Measurements from ENCODE around the gene PHLDA2. TPM values are rescaled to one million over a fixed set of nuclear protein-coding genes. Genes with fewer than 3 reads are reported as not detected.

Gene PHLDA2
- total RNA-seq, 1 experiment from 2014 or later, result 309 TPM

DNA sequence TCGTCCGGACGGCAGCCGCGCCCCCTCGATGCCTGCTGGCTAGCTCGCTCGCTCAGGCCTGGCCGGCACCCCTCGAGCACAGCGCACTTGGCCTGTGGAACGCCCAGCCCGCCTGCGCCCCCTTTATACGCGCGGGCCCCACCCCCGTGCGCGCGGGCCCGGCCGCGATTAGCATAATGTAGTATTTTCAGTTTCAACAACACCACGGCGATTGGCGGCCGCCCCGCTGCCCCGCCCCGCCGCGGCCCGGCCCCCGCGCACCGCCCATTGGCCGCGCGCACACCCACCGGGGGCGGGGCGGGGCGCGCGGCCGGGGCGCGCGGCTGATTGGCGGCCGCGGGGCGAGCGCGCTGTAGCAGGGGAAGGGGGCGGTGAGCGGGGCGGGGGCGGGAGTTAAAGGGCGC, 43.5 kb downstream of the PHLDA2 start, which contains the start of gene CDKN1C:
Gene CDKN1C (minus strand): TSS at position 98 of the 404 bp plus-strand sequence. CDS start 319 bp downstream, outside the sequence.
- peak; percentile 69 for ATAC-seq
- no peaks in the 10 kb centered on the region for H3K27me3 ChIP-seq (ENCODE audit: insufficient read depth, low read length)
- H3K9me2 ChIP-seq (ENCODE audit: insufficient read depth), result no peaks in the 10 kb centered on the region
- BruUV-seq (replicated peaks), result no TSS peak
- H3K79me2 ChIP-seq (ENCODE audit: insufficient read depth, low read length), result no peaks in the 10 kb centered on the region
- ChIA-PET POLR2A (interaction anchor here (0.6 to 2.4 kb wide), 8 partner anchors 11 to 354 kb away, joined by 3 to 10 read pairs (median 4); partner anchors contain the start of genes KCNQ1OT1 and PHLDA2), RAD21 (ENCODE audit: low non-redundant PET in 1 of 2, low total read pairs in 2 of 2, uncharacterized antibody in 2 of 2, unreplicated experiment in 2 of 2) (interaction anchor here in 1 of 2 experiments (1.3 kb wide), 1 partner anchor 352 kb away, joined by 6 read pairs; no protein-coding TSS in a partner anchor), CTCF (interaction anchor here (1.5 to 13.7 kb wide), 2 partner anchors 206 to 353 kb away, joined by 4 to 337 read pairs; no protein-coding TSS in a partner anchor)
- peaks cover 11 to 37% of the 10 kb centered on the region in 2 experiments for H3K4me1 ChIP-seq (ENCODE audit: control insufficient read depth in 1 of 2, insufficient read depth in 2 of 2, low read length in 2 of 2)
- H3K27ac ChIP-seq (ENCODE audit: low read depth, low read length), result peak within 1 kb of the TSS; percentile 67; the same call in 1 of the 2 replicates
- H3K4me3 ChIP-seq (replicated peaks in 1 of 2; ENCODE audit: low read depth in 1 of 2, low read length in 2 of 2), result peak within 1 kb of the TSS; percentile 55 to 63
- H3K9me3 ChIP-seq (ENCODE audit: control insufficient read depth in 1 of 2, insufficient read depth in 1 of 2, low read depth in 1 of 2, low read length in 2 of 2), result no peaks in the 10 kb centered on the region
- H3K36me3 ChIP-seq (ENCODE audit: control insufficient read depth in 1 of 2, insufficient read depth in 2 of 2, low read length in 2 of 2), result no peaks in the 10 kb centered on the region
- H2AFZ ChIP-seq (ENCODE audit: low read depth, low read length, poor library complexity, severe bottlenecking), result no peak within 1 kb of the TSS
- H4K20me1 ChIP-seq (ENCODE audit: insufficient read depth), result no peaks in the 10 kb centered on the region
- intact Hi-C loops (cut with micrococcal nuclease), result no loop called here
- H3K9ac ChIP-seq (ENCODE audit: low read length), result peak within 1 kb of the TSS; percentile 52; the same call in 1 of the 2 replicates
- peak within 1 kb of the TSS; percentile 95 for H3K4me2 ChIP-seq (ENCODE audit: low read length)
- TF ChIP-seq, protein P1, sequence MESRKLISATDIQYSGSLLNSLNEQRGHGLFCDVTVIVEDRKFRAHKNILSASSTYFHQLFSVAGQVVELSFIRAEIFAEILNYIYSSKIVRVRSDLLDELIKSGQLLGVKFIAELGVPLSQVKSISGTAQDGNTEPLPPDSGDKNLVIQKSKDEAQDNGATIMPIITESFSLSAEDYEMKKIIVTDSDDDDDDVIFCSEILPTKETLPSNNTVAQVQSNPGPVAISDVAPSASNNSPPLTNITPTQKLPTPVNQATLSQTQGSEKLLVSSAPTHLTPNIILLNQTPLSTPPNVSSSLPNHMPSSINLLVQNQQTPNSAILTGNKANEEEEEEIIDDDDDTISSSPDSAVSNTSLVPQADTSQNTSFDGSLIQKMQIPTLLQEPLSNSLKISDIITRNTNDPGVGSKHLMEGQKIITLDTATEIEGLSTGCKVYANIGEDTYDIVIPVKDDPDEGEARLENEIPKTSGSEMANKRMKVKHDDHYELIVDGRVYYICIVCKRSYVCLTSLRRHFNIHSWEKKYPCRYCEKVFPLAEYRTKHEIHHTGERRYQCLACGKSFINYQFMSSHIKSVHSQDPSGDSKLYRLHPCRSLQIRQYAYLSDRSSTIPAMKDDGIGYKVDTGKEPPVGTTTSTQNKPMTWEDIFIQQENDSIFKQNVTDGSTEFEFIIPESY (IDR thresholded peaks at IDR 0.05; ENCODE audit: extremely low read depth, insufficient replicate concordance, low read length), result peak; percentile 26
- TF ChIP-seq, protein P2, sequence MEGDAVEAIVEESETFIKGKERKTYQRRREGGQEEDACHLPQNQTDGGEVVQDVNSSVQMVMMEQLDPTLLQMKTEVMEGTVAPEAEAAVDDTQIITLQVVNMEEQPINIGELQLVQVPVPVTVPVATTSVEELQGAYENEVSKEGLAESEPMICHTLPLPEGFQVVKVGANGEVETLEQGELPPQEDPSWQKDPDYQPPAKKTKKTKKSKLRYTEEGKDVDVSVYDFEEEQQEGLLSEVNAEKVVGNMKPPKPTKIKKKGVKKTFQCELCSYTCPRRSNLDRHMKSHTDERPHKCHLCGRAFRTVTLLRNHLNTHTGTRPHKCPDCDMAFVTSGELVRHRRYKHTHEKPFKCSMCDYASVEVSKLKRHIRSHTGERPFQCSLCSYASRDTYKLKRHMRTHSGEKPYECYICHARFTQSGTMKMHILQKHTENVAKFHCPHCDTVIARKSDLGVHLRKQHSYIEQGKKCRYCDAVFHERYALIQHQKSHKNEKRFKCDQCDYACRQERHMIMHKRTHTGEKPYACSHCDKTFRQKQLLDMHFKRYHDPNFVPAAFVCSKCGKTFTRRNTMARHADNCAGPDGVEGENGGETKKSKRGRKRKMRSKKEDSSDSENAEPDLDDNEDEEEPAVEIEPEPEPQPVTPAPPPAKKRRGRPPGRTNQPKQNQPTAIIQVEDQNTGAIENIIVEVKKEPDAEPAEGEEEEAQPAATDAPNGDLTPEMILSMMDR (IDR thresholded peaks at IDR 0.05 in 2 of 3, conservative IDR thresholded peaks at IDR 0.05 in 1 of 3; ENCODE audit: borderline replicate concordance in 1 of 3, insufficient read depth in 1 of 3, low read depth in 2 of 3, low read length in 2 of 3), result no peak
- no peak for TF ChIP-seq EGR1 (IDR thresholded peaks at IDR 0.05; ENCODE audit: low read depth)
- peak; percentile 95 for TF ChIP-seq POLR2AphosphoS5 (IDR thresholded peaks at IDR 0.05; ENCODE audit: low read depth, low read length)
- no peak for TF ChIP-seq SP1 (IDR thresholded peaks at IDR 0.05; ENCODE audit: low read depth)
- TF ChIP-seq YY1 (IDR thresholded peaks at IDR 0.05; ENCODE audit: extremely low read depth, insufficient replicate concordance, low read depth, low read length), result peak; percentile 9
- TF ChIP-seq TCF7L2 (IDR thresholded peaks at IDR 0.05; ENCODE audit: borderline replicate concordance, extremely low read depth, insufficient read depth, insufficient read length), result peak; percentile 9
- TF ChIP-seq EZH2 (IDR thresholded peaks at IDR 0.05), result no peak
- TF ChIP-seq, protein P3, sequence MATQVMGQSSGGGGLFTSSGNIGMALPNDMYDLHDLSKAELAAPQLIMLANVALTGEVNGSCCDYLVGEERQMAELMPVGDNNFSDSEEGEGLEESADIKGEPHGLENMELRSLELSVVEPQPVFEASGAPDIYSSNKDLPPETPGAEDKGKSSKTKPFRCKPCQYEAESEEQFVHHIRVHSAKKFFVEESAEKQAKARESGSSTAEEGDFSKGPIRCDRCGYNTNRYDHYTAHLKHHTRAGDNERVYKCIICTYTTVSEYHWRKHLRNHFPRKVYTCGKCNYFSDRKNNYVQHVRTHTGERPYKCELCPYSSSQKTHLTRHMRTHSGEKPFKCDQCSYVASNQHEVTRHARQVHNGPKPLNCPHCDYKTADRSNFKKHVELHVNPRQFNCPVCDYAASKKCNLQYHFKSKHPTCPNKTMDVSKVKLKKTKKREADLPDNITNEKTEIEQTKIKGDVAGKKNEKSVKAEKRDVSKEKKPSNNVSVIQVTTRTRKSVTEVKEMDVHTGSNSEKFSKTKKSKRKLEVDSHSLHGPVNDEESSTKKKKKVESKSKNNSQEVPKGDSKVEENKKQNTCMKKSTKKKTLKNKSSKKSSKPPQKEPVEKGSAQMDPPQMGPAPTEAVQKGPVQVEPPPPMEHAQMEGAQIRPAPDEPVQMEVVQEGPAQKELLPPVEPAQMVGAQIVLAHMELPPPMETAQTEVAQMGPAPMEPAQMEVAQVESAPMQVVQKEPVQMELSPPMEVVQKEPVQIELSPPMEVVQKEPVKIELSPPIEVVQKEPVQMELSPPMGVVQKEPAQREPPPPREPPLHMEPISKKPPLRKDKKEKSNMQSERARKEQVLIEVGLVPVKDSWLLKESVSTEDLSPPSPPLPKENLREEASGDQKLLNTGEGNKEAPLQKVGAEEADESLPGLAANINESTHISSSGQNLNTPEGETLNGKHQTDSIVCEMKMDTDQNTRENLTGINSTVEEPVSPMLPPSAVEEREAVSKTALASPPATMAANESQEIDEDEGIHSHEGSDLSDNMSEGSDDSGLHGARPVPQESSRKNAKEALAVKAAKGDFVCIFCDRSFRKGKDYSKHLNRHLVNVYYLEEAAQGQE (IDR thresholded peaks at IDR 0.05; ENCODE audit: low read depth), result no peak
- peak; percentile 93 for TF ChIP-seq POLR2A (IDR thresholded peaks at IDR 0.05; ENCODE audit: borderline replicate concordance, extremely low read depth, insufficient read depth, insufficient read length)
- TF ChIP-seq CBX3 (IDR thresholded peaks at IDR 0.05; ENCODE audit: low read depth), result no peak
- no peak for TF ChIP-seq SRF (IDR thresholded peaks at IDR 0.05; ENCODE audit: low read depth)
- no peak for TF ChIP-seq FOSL1 (IDR thresholded peaks at IDR 0.05; ENCODE audit: low read depth)
- peak; percentile 59 for DNase-seq (ENCODE audit: low read depth, low spot score)
